Ovary (tissue), 9 donors: ENCODE data around the gene MEF2C. TPM values are rescaled to one million over a fixed set of nuclear protein-coding genes. Genes with fewer than 3 reads are reported as not detected.
"Not testable (repeated sequence)": the region's sequence is repeated elsewhere in the genome, so short reads cannot be mapped to it uniquely, and the experiment has no call there.

ENCODE experiments used
- DNase-seq, 5 donors: peaks; one replicate each; pipeline ENCODE4 v3.0.0-alpha.2; 2019 to 2020
- H3K27ac ChIP-seq, 2 donors: fragments of 200-600 bp; one replicate each; pipeline versions ENCODE4 v1.5.1 to v1.8.0; 2019 to 2022
- H3K27me3 ChIP-seq: fragments of 200-600 bp; one replicate; pipeline ENCODE4 v1.8.0; 2022
- H3K36me3 ChIP-seq: fragments of 200-600 bp; sonication (generic); one replicate; pipeline ENCODE4 v1.5.1; 2019
- H3K4me1 ChIP-seq: one replicate; pipeline ENCODE4 v1.8.1; 2013; ENCODE audit warnings: mild to moderate bottlenecking, moderate library complexity; ENCODE audit not compliant: insufficient read depth
- H3K4me3 ChIP-seq: fragments of 200-600 bp; sonication (generic); one replicate; pipeline ENCODE4 v1.5.1; 2017
- H3K9me3 ChIP-seq, 2 donors: fragments of 200-600 bp in 1 of 2; sonication (generic) in 1 of 2; one replicate each; pipeline versions ENCODE4 v1.5.1 to v1.8.1; 2013 to 2019; ENCODE audit warnings: mild to moderate bottlenecking in 1 of 2, moderate library complexity in 1 of 2
- EP300 ChIP-seq: sonication (generic); formaldehyde crosslinking; IDR thresholded peaks from one replicate; pipeline ENCODE4 v1.6.1; 2017; ENCODE audit warnings: antibody characterized with exemption
- POLR2A ChIP-seq: fragments of 450-650 bp; IDR thresholded peaks from one replicate; pipeline ENCODE4 v1.6.1; 2017; ENCODE audit warnings: antibody characterized with exemption, mild to moderate bottlenecking, moderate library complexity
- WGBS, 3 donors: extraction: QIAGEN DNeasy Blood & Tissue Kit in 1 of 3; methylation state at CpG; one replicate each; pipeline versions ENCODE4 v1.1.5 to v1.1.7; 2013 to 2017; 5-methylcytosine and 5-hydroxymethylcytosine counted together
- intact Hi-C, 4 donors: fragments of 100-400 bp; cut with DNase I; formaldehyde crosslinking; loops; one replicate each; pipeline versions ENCODE4 v1.11.0 to v1.15.1; 2022 to 2023
- polyA plus RNA-seq, 2 donors: library from polyadenylated mRNA; stranded (reverse); fragments of 200-250 nt in 1 of 2; fragments of 350-450 nt in 1 of 2; fragmentation: Illumina TruSeq in 1 of 2; extraction: RNeasy Lipid Tissue Mini Kit (QIAGEN cat#74804) in 1 of 2; gene quantifications; one replicate each; pipeline ENCODE4 v1.2.3, GENCODE V29; 2013 to 2014
- total RNA-seq, 7 donors: library from RNA; depleted of rRNA in 2 of 7; stranded (reverse); fragments of >200 nt in 2 of 7; fragmentation: NEBNext Ultra II Directional in 3 of 7; extraction: Animal tissue kit (Norgen Biotek cat#: 25700) in 3 of 7; gene quantifications; one replicate each; pipeline versions ENCODE4 v1.1.0 to v1.2.4, GENCODE V29; 2016 to 2023
- TF ChIP-seq, protein P1 (sequence below), 3 donors: fragments of 450-650 bp in 2 of 3; fragments of 200-600 bp in 1 of 3; IDR thresholded peaks; one replicate each; pipeline versions ENCODE4 v1.5.1 to v1.8.0; 2016 to 2022; ENCODE audit warnings: antibody characterized with exemption in 3 of 3, mild to moderate bottlenecking in 1 of 3
- donor health status: DM: no; HTN: no; CAD: no; lungs with moderate emphysema.
- donor health status: DM: no; HTN: no; CAD: no.
- donor health status: Bipolar disorder and iron deficiency.
- donor health status: DM: yes; HTN: yes; CAD: no.
- donor health status: DM: no; HTN: no; CAD: no.
- donor health status: DM: yes; HTN: yes; CAD: no.

Gene MEF2C
- total and polyA plus RNA-seq, 9 donors: 27.2 to 91.4 (median 73.8) TPM

DNA sequence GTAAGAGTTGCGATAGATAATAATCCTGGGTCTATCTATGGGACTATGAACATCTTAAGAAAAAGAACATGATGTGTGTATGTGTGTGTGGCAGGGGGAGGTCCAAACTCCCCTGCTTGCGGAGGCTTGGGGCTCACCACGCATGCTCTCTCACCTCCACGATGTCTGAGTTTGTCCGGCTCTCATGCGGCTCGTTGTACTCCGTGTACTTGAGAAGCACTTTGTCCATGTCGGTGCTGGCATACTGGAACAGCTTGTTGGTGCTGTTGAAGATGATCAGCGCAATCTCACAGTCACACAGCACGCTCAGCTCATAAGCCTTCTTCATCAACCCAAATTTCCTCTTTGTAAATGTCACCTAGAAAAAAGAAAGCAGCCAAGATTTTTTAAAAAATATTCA, 78.5 kb downstream of the MEF2C start:
- no peaks in the 10 kb centered on the region for H3K36me3 ChIP-seq
- no peaks in the 10 kb centered on the region for H3K27me3 ChIP-seq
- intact Hi-C loops: no loop called here
- peaks cover 2% of the 10 kb centered on the region for H3K4me1 ChIP-seq
- WGBS, 3 donors: 97 to 99% (median 97%) methylated on average over 11 of the region's 11 CpGs
- no peak for TF ChIP-seq EP300
- no peak for TF ChIP-seq POLR2A
- TF ChIP-seq, protein P1, sequence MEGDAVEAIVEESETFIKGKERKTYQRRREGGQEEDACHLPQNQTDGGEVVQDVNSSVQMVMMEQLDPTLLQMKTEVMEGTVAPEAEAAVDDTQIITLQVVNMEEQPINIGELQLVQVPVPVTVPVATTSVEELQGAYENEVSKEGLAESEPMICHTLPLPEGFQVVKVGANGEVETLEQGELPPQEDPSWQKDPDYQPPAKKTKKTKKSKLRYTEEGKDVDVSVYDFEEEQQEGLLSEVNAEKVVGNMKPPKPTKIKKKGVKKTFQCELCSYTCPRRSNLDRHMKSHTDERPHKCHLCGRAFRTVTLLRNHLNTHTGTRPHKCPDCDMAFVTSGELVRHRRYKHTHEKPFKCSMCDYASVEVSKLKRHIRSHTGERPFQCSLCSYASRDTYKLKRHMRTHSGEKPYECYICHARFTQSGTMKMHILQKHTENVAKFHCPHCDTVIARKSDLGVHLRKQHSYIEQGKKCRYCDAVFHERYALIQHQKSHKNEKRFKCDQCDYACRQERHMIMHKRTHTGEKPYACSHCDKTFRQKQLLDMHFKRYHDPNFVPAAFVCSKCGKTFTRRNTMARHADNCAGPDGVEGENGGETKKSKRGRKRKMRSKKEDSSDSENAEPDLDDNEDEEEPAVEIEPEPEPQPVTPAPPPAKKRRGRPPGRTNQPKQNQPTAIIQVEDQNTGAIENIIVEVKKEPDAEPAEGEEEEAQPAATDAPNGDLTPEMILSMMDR (IDR thresholded peaks at IDR 0.05): no peak
- no peak for DNase-seq
- H3K27ac ChIP-seq: no peak overlapping the region
- no peak overlapping the region for H3K4me3 ChIP-seq
- H3K9me3 ChIP-seq: no peaks in the 10 kb centered on the region

- Histone ChIP-seq H3K27me3 (no peaks in the 10 kb centered on the region), H3K36me3 (no peaks in the 10 kb centered on the region), H3K4me1 (peaks cover 2% of the 10 kb centered on the region), H3K4me3 (no peak overlapping the region), H3K27ac (no peak overlapping the region), H3K9me3 (no peaks in the 10 kb centered on the region)
- WGBS, 3 donors: 75 to 93% (median 86%) methylated on average over 1 of the region's 1 CpG
- TF ChIP-seq POLR2A (no peak), EP300 (no peak)
- TF ChIP-seq, protein P1 (IDR thresholded peaks at IDR 0.05): no peak
- no peak for DNase-seq
- intact Hi-C loops: no loop called here
Measured at GRCh38 chr5:88803309-88803708, 79.7 kb downstream of the MEF2C start.

DNA sequence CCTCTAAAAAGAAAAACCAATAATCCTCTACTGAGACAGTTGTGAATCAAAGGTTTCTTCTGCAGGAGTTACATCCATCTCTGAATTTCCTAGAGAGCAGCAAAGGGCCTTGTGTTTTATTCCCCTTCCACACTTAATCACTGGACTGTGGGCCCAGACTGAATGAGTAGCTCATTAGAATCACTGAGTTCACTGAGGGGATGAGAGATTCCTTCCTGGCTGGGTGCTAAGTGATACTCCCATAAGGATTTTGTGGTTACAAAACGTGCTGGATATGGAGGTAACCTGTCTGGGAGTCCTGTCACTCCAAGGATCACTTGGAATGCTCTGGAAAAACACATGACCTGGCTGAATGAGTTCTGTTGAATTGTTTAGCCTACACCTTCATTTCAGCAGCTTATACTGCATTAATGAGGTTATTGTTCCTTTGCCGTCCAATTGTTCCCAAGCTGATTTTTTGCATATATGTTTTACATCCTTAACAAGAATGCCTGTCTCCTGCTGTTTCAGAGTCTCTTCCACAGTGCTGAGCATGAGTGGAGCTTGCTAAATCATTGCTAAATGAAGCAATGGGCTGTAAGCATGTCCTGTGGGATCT, 82.9 kb downstream of the MEF2C start:
- H3K9me3 ChIP-seq: no peaks in the 10 kb centered on the region
- H3K27ac ChIP-seq: no peak overlapping the region
- H3K36me3 ChIP-seq: no peaks in the 10 kb centered on the region
- H3K4me1 ChIP-seq: no peaks in the 10 kb centered on the region
- intact Hi-C loops: no loop called here
- no peak overlapping the region for H3K4me3 ChIP-seq
- no peak for DNase-seq
- WGBS, 3 donors: 63 to 80% (median 66%) methylated on average over 2 of the region's 2 CpGs
- TF ChIP-seq, protein P1 (IDR thresholded peaks at IDR 0.05): no peak
- no peak for TF ChIP-seq POLR2A
- no peak for TF ChIP-seq EP300
- no peaks in the 10 kb centered on the region for H3K27me3 ChIP-seq

DNA sequence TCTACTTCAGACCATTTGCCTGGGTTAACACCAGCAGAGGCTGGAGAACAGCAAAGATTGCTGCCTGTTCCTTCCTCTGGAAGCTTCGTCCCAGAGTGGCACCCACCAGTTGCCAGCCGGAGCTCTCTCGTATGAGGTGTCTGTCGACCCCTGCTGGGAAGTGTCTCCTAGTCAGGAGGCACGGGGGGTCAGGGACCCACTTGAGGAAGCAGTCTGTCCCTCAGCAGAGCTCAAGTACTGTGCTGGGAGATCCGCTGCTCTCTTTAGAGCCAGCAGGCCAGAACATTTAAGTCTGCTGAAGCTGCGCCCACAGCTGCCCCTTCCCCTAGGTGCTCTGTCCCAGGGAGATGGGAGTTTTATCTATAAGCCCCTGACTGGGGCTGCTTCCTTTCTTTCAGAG, 84.1 kb downstream of the MEF2C start:
- H3K27me3 ChIP-seq, H3K27ac ChIP-seq, intact Hi-C loops, H3K36me3 ChIP-seq, H3K4me1 ChIP-seq, H3K9me3 ChIP-seq, H3K4me3 ChIP-seq, DNase-seq: not testable (repeated sequence)
- WGBS, 3 donors: 96 to 100% (median 96%) methylated on average over 7 of the region's 7 CpGs

DNA sequence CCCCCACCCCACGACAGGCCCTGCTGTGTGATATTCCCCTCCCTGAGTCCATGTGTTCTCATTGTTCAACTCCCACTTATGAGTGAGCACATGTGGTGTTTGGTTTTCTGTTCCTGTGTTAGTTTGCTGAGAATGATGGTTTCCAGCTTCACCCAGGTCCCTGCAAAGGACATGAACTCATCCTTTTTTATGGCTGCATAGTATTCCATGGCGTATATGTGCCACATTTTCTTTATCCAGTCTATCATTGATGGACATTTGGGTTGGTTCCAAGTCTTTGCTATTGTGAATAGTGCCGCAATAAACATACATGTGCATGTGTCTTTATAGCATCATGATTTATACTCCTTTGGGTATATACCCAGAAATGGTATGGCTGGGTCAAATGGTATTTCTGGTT, 89.2 kb downstream of the MEF2C start:
- H3K27ac ChIP-seq, H3K27me3 ChIP-seq, H3K4me1 ChIP-seq, H3K36me3 ChIP-seq, H3K9me3 ChIP-seq, DNase-seq, intact Hi-C loops, H3K4me3 ChIP-seq: not testable (repeated sequence)
- 92 to 95% (median 93%) methylated on average over 2 to 3 of the region's 3 CpGs for WGBS, 3 donors
